ENCODE measurements around the gene MYLIP. TPM values are rescaled to one million over a fixed set of nuclear protein-coding genes. Genes with fewer than 3 reads are reported as not detected.
"Not testable (repeated sequence)": the region's sequence is repeated elsewhere in the genome, so short reads cannot be mapped to it uniquely, and the experiment has no call there.

Gene MYLIP
- total RNA-seq, 4 donors from 2014 or later: 49.9 to 131 (median 79.3) TPM

DNA sequence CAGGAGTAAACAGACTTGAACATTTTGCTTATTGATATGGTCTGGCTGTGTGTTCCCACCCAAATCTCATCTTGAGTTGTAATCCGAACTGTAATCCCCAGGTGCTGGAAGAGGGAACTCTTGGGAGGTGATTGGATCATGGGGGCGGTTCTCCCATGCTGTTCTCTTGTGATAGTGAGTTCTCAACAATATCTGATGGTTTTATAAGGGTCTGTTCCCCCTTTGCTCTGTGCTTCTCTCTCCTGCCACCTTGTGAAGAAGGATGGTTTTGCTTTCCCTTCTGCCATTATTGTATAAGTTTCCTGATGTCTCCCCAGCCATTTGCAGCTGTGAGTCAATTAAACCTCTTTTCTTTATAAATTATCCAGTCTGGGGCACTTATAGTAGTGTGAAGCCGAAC lies 40.0 kb downstream of the MYLIP start:
- no peak overlapping the region for H3K27ac ChIP-seq
- TF ChIP-seq POLR2AphosphoS5 (IDR thresholded peaks at IDR 0.05) (no peak), POLR2A (IDR thresholded peaks at IDR 0.05) (no peak), EP300 (IDR thresholded peaks at IDR 0.05) (no peak)
- TF ChIP-seq, protein P1, sequence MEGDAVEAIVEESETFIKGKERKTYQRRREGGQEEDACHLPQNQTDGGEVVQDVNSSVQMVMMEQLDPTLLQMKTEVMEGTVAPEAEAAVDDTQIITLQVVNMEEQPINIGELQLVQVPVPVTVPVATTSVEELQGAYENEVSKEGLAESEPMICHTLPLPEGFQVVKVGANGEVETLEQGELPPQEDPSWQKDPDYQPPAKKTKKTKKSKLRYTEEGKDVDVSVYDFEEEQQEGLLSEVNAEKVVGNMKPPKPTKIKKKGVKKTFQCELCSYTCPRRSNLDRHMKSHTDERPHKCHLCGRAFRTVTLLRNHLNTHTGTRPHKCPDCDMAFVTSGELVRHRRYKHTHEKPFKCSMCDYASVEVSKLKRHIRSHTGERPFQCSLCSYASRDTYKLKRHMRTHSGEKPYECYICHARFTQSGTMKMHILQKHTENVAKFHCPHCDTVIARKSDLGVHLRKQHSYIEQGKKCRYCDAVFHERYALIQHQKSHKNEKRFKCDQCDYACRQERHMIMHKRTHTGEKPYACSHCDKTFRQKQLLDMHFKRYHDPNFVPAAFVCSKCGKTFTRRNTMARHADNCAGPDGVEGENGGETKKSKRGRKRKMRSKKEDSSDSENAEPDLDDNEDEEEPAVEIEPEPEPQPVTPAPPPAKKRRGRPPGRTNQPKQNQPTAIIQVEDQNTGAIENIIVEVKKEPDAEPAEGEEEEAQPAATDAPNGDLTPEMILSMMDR (IDR thresholded peaks at IDR 0.05): peak in 2 of 4 experiments; percentile 23 to 50
- H3K36me3 ChIP-seq: no peaks in the 10 kb centered on the region
- H3K27me3 ChIP-seq: no peaks in the 10 kb centered on the region
- ATAC-seq: no peak
- 69 to 91% methylated on average over 3 of the region's 3 CpGs for WGBS, 2 donors (ENCODE audit: low coverage in 1 of 2)
- no peak overlapping the region for H3K4me3 ChIP-seq
- H3K4me1 ChIP-seq: peaks cover 0 to 6% (median 0%) of the 10 kb centered on the region in 3 donors
- no peaks in the 10 kb centered on the region for H3K9me3 ChIP-seq

DNA sequence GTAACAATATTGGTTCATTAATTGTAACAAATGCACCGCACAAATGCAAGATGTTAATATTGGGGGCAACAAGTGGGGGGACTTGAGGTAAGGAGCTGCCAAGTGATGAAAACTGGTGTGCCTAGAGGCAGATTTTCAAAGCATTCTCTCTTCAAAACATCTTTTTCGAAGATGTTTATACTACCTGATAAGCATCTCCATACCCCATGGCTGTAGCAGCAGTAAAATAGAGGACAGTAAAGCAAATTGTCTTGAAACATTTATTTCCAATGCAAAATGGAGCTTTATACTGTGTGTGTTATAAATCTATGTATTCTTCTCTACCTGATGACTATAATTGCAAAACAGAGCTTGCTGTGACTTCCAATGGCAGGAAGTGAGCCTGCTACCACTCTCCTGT lies 42.5 kb downstream of the MYLIP start:
- Histone ChIP-seq H3K36me3 (no peaks in the 10 kb centered on the region), H3K27ac (no peak overlapping the region), H3K4me3 (no peak overlapping the region), H3K9me3 (no peaks in the 10 kb centered on the region), H3K27me3 (no peaks in the 10 kb centered on the region), H3K4me1 (peaks cover 0 to 6% (median 0%) of the 10 kb centered on the region in 3 donors)
- WGBS, 2 donors (ENCODE audit: low coverage in 1 of 2): 86 to 96% methylated on average over 2 of the region's 2 CpGs
- no peak for ATAC-seq
- no peak for TF ChIP-seq POLR2A (IDR thresholded peaks at IDR 0.05)
- TF ChIP-seq, protein P1 (IDR thresholded peaks at IDR 0.05): no peak
- TF ChIP-seq EP300 (IDR thresholded peaks at IDR 0.05): no peak
- no peak for TF ChIP-seq POLR2AphosphoS5 (IDR thresholded peaks at IDR 0.05)

DNA sequence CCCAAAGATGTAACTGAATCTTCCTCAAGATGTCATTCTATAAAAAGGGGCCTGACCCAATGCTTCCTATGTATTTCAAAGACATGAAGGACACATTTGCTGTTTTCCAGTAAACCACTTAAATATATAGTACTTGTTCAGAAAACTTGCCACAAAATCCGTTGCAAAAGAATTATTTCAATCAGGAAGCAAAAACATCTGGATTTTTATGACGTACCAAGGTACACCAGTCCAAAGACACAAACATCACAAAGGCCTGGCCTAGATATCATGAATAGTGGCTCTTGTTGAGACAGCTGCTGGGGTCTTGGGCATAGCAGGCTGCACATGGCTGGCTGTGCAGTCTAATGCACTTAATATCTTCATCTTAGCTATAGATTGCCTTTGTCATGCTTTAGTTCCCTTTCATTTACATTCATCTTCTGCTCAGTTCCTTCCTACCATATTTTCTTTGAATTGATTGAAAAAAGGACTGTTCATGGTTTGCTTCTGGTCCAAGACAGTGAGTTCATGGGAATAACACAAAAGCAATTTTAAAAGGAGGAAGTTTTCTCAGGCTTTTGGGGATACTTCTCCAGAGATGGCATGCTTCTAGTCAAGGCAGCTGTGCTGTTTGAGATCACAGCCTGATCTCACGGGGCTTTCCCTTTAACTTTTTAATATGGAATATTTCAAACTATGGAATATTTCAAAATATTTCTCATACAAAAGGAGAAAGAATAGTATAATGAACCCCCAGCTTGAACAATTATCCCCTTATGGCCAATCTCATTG lies 44.5 kb downstream of the MYLIP start:
- H3K27me3 ChIP-seq: no peaks in the 10 kb centered on the region
- H3K4me1 ChIP-seq: no peaks in the 10 kb centered on the region
- ATAC-seq: no peak
- no peaks in the 10 kb centered on the region for H3K36me3 ChIP-seq
- no peak overlapping the region for H3K4me3 ChIP-seq
- no peak for TF ChIP-seq POLR2A (IDR thresholded peaks at IDR 0.05)
- no peak for TF ChIP-seq EP300 (IDR thresholded peaks at IDR 0.05)
- no peak for TF ChIP-seq POLR2AphosphoS5 (IDR thresholded peaks at IDR 0.05)
- TF ChIP-seq, protein P1 (IDR thresholded peaks at IDR 0.05): no peak
- H3K27ac ChIP-seq: no peak overlapping the region
- 88 to 93% methylated on average over 3 of the region's 3 CpGs for WGBS, 2 donors (ENCODE audit: low coverage in 1 of 2)
- H3K9me3 ChIP-seq: no peaks in the 10 kb centered on the region

DNA sequence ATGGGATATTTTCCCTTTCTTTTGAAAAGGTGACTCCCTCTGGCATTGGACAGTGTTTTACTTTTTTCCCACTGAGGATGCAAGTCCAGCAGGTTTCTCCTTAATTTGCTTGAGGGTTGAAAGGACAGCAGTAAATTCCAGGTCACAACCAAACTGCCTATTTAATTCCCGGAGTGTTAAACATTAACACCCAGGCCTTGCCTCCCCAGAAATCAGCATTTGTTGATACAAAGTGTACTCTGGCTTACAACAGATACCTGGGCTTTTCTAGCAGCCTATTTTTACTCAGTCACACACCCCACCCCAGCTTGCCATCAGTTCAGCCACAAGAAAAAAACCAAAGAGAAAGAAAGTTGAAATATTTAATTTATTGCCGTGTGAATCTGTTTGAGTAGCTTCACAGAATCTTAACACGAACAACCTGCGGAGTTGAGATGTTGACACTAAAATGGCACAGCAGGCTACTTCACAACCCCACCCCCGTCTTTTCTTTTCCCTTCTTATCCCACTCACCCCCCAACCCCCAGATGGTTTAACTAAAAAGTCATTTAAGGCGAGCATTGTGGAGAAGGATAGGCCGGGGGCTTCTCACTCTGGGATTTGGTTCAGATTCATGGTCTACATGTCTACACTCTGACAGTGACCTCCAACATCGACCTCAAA lies 45.7 kb downstream of the MYLIP start:
- Histone ChIP-seq H3K9me3 (no peaks in the 10 kb centered on the region), H3K27ac (no peak overlapping the region), H3K27me3 (no peaks in the 10 kb centered on the region), H3K4me3 (no peak overlapping the region), H3K36me3 (no peaks in the 10 kb centered on the region), H3K4me1 (no peaks in the 10 kb centered on the region)
- no peak for ATAC-seq
- 83 to 90% methylated on average over 7 to 8 of the region's 8 CpGs for WGBS, 2 donors (ENCODE audit: low coverage in 1 of 2)
- TF ChIP-seq, protein P1 (IDR thresholded peaks at IDR 0.05): no peak
- no peak for TF ChIP-seq EP300 (IDR thresholded peaks at IDR 0.05)
- no peak for TF ChIP-seq POLR2AphosphoS5 (IDR thresholded peaks at IDR 0.05)
- TF ChIP-seq POLR2A (IDR thresholded peaks at IDR 0.05): no peak

DNA sequence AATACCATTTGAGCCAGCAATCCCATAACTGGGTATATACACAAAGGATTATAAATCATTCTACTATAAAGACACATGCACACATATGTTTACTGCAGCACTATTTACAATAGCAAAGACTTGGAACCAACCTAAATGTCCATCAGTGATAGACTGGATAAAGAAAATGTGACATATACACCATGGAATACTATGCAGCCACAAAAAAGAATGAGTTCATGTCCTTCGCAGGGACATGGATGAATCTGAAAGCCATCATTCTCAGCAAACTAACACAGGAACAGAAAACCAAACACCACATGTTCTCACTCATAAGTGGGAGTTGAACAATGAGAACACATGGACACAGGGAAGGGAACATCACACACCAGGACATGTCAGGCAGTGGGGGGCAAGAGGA lies 47.7 kb downstream of the MYLIP start:
- WGBS, 2 donors (ENCODE audit: low coverage in 1 of 2): 43 to 100% methylated on average over 1 of the region's 1 CpG
- not testable (repeated sequence) for H3K4me1 ChIP-seq, H3K27ac ChIP-seq, H3K36me3 ChIP-seq, ATAC-seq, H3K27me3 ChIP-seq, H3K4me3 ChIP-seq, H3K9me3 ChIP-seq

Data from gastroesophageal sphincter (tissue), 4 donors.